K562 (cell line): ENCODE measurements around the gene MRPL38. TPM values are rescaled to one million over a fixed set of nuclear protein-coding genes. Genes with fewer than 3 reads are reported as not detected.

Source experiments
- ARID2 ChIP-seq: fragments of 450-650 bp; IDR thresholded peaks from 2 replicates; pipeline ENCODE4 v1.6.1; 2017; ENCODE audit warnings: antibody characterized with exemption, mild to moderate bottlenecking
- ATF6 ChIP-seq: sonication (generic); formaldehyde crosslinking; IDR thresholded peaks from 2 replicates; pipeline ENCODE4 v1.4.0; 2020; ENCODE audit warnings: mild to moderate bottlenecking, missing genetic modification reagents
- DDX20 ChIP-seq: fragments of 450-650 bp; IDR thresholded peaks from 2 replicates; pipeline ENCODE4 v1.6.1; 2016; ENCODE audit warnings: missing genetic modification characterization, low read depth, mild to moderate bottlenecking, missing compliant biosample characterization, moderate library complexity
- ETS1 ChIP-seq: conservative IDR thresholded peaks from 2 replicates; pipeline ENCODE4 v1.6.1; 2011; ENCODE audit warnings: low read depth, mild to moderate bottlenecking, low read length; ENCODE audit not compliant: control insufficient read depth
- FOXA1 ChIP-seq: fragments of 450-650 bp; IDR thresholded peaks from 2 replicates; pipeline ENCODE4 v1.6.1; 2016; ENCODE audit warnings: mild to moderate bottlenecking, borderline replicate concordance
- FOXJ2 ChIP-seq: fragments of 200-800 bp; sonication (Bioruptor generic); IDR thresholded peaks from 2 replicates; pipeline ENCODE4 v1.6.1; 2016; ENCODE audit warnings: missing genetic modification characterization, missing compliant biosample characterization
- FOXM1 ChIP-seq, 2 experiments: fragments of 450-650 bp in 1 of 2; sonication (generic) in 1 of 2; formaldehyde crosslinking in 1 of 2; IDR thresholded peaks; 2 replicates each; pipeline versions ENCODE4 v1.6.1 to v1.9.0; 2017 to 2022; ENCODE audit warnings: low read depth in 2 of 2, mild to moderate bottlenecking in 2 of 2, missing genetic modification reagents in 1 of 2, moderate library complexity in 1 of 2
- JUN ChIP-seq, 2 experiments: sonication (generic) in 1 of 2; formaldehyde crosslinking in 1 of 2; IDR thresholded peaks; 2 replicates each; pipeline versions ENCODE4 v1.6.1 to v1.8.0; 2012 to 2022; ENCODE audit warnings: borderline replicate concordance in 2 of 2, mild to moderate bottlenecking in 2 of 2, improper control_type of control experiment in 1 of 2, low read depth in 1 of 2, low read length in 1 of 2, missing genetic modification reagents in 1 of 2
- MLX ChIP-seq, 2 experiments: fragments of 450-650 bp in 1 of 2; sonication (generic) in 1 of 2; formaldehyde crosslinking; conservative IDR thresholded peaks; 2 replicates each; pipeline versions ENCODE4 v1.4.0 to v1.8.1; 2020 to 2022; ENCODE audit warnings: mild to moderate bottlenecking in 1 of 2, missing genetic modification reagents in 1 of 2
- MTF1 ChIP-seq: fragments of 250-450 bp; sonication (Bioruptor Pico); IDR thresholded peaks from 2 replicates; pipeline ENCODE4 v1.9.0; 2021; ENCODE audit warnings: moderate library complexity, mild to moderate bottlenecking, inconsistent platforms, borderline replicate concordance
- NFE2 ChIP-seq: IDR thresholded peaks from 2 replicates; pipeline ENCODE4 v1.6.1; 2014; ENCODE audit warnings: antibody characterized with exemption, low read depth
- NFXL1 ChIP-seq: fragments of 450-650 bp; formaldehyde crosslinking; IDR thresholded peaks from 2 replicates; pipeline ENCODE4 v1.4.0; 2021; ENCODE audit warnings: mild to moderate bottlenecking
- NRF1 ChIP-seq, 2 experiments: fragments of 450-650 bp; IDR thresholded peaks in 1 of 2; conservative IDR thresholded peaks in 1 of 2; 2 replicates each; pipeline ENCODE4 v1.6.1; 2014; ENCODE audit warnings: mild to moderate bottlenecking in 2 of 2
- RNF2 ChIP-seq: sonication (generic); IDR thresholded peaks from 2 replicates; pipeline ENCODE4 v1.6.1; 2016
- SMAD2 ChIP-seq: fragments of 150-350 bp; IDR thresholded peaks from 2 replicates; pipeline ENCODE4 v1.6.1; 2014; ENCODE audit warnings: low read depth, mild to moderate bottlenecking, low read length
- TAF15 ChIP-seq: fragments of 200-400 bp; formaldehyde crosslinking; IDR thresholded peaks from 2 replicates; pipeline ENCODE4 v1.6.1; 2017; ENCODE audit warnings: mild to moderate bottlenecking, low read depth, low read length, moderate library complexity
- YY1 ChIP-seq, 3 experiments: IDR thresholded peaks; 2 replicates each; pipeline ENCODE4 v1.6.1; 2011; ENCODE audit warnings: low read length in 2 of 3, mild to moderate bottlenecking in 2 of 3, moderate library complexity in 2 of 3, borderline replicate concordance in 1 of 3, control low read depth in 1 of 3, low read depth in 1 of 3; ENCODE audit not compliant: insufficient read depth in 3 of 3, insufficient replicate concordance in 2 of 3, control insufficient read depth in 1 of 3, insufficient read length in 1 of 3; ENCODE audit errors: extremely low read depth in 1 of 3
- ZFP36 ChIP-seq: fragments of 150-350 bp; IDR thresholded peaks from 2 replicates; pipeline ENCODE4 v1.6.1; 2018; ENCODE audit warnings: low read length, low read depth; ENCODE audit not compliant: partially characterized antibody
- ZNF282 ChIP-seq: sonication (generic); formaldehyde crosslinking; IDR thresholded peaks from 2 replicates; pipeline ENCODE4 v1.8.1; 2023; ENCODE audit warnings: missing genetic modification reagents
- ZNF589 ChIP-seq: fragments of 200-800 bp; sonication (Bioruptor generic); IDR thresholded peaks from 2 replicates; pipeline ENCODE4 v1.6.1; 2016; ENCODE audit warnings: low read depth, missing genetic modification characterization, missing compliant biosample characterization
- polyA plus RNA-seq, 8 experiments: library from polyadenylated mRNA; depleted of rRNA in 4 of 8; stranded (reverse) in 5 of 8; unstranded in 3 of 8; fragments of >200 nt; fragmentation: Nextera tagmentation in 2 of 8; fragmentation: Illumina TruSeq in 1 of 8; extraction: Ambion mirVana in 2 of 8; extraction: Trizol in 1 of 8; gene quantifications; 2 replicates each; pipeline versions ENCODE4 v1.2.1 to v1.2.3, GENCODE V29; 2011 to 2014; ENCODE audit warnings: inconsistent platforms in 1 of 8, missing spikeins in 1 of 8
- total RNA-seq, 7 experiments: library from RNA; depleted of rRNA in 6 of 7; stranded (reverse); fragments of >200 nt in 6 of 7; fragmentation: Illumina TruSeq in 2 of 7; extraction: Trizol in 2 of 7; gene quantifications; 2 replicates each; pipeline versions ENCODE4 v1.2.1 to v1.2.3, GENCODE V29; 2011 to 2021; ENCODE audit warnings: low replicate concordance in 1 of 7

The MRPL38 gene
- total and polyA plus RNA-seq, 9 of the 15 experiments (the other 6 are each of a cell fraction or from before 2014, with no cell fraction given), result 4.5 to 154 (median 48.5) TPM

- TF ChIP-seq FOXJ2 (tag), result no peak
- no peak for TF ChIP-seq NFXL1
- TF ChIP-seq ZNF589 (CRISPR knock-in tag), result no peak
- TF ChIP-seq ETS1, result peak; percentile 94
- TF ChIP-seq MLX (CRISPR knock-in tag; conservative IDR thresholded peaks at IDR 0.05), result peak; percentile 46 to 66; a peak in 1 of 4 replicates
- TF ChIP-seq ATF6 (CRISPR knock-in tag), result peak; percentile 96
- TF ChIP-seq NRF1 (conservative IDR thresholded peaks at IDR 0.05 in 1 of 2, IDR thresholded peaks at IDR 0.05 in 1 of 2), result peak; percentile 64 to 68
- no peak for TF ChIP-seq MTF1 (CRISPR knock-in tag)
- TF ChIP-seq ZNF282 (CRISPR knock-in tag), result peak; percentile 44; the same call in 1 of the 2 replicates
- peak; percentile 64; the same call in 1 of the 2 replicates for TF ChIP-seq JUN (IDR thresholded peaks at IDR 0.05; ENCODE audit: borderline replicate concordance, low read depth, low read length)
- no peak for TF ChIP-seq JUN (CRISPR knock-in tag; IDR thresholded peaks at IDR 0.05; ENCODE audit: borderline replicate concordance)
- no peak for TF ChIP-seq SMAD2
- no peak for TF ChIP-seq TAF15
- peak; percentile 48 for TF ChIP-seq ZFP36
- no peak for TF ChIP-seq DDX20 (tag)
- TF ChIP-seq ARID2, result no peak
- TF ChIP-seq RNF2, result 0 out of 2 replicates have a peak, but pooled peaks have one; percentile 71
- no peak for TF ChIP-seq NFE2
- no peak for TF ChIP-seq FOXA1
- peak in 2 of 3 experiments; percentile 78 to 86 for TF ChIP-seq YY1 (IDR thresholded peaks at IDR 0.05; ENCODE audit: borderline replicate concordance in 1 of 3, control insufficient read depth in 1 of 3, extremely low read depth in 1 of 3, insufficient read depth in 3 of 3, insufficient read length in 1 of 3, insufficient replicate concordance in 2 of 3, low read depth in 1 of 3, low read length in 2 of 3)
- no peak for TF ChIP-seq FOXM1 (IDR thresholded peaks at IDR 0.05; ENCODE audit: low read depth)
- TF ChIP-seq FOXM1 (CRISPR knock-in tag; IDR thresholded peaks at IDR 0.05; ENCODE audit: low read depth), result no peak; the same call in 1 of the 2 replicates
Measured at GRCh38 chr17:75940727-75941441, 36.2 kb upstream of the MRPL38 start, which contains the start of gene FBF1 (continued).
